Pancreas (tissue), 10 donors: ENCODE data around the gene SPATA7. TPM values are rescaled to one million over a fixed set of nuclear protein-coding genes. Genes with fewer than 3 reads are reported as not detected.
A peak's percentile ranks its signal among the peaks of the same experiment; 100 is the strongest.

Experiments
- ATAC-seq, 4 donors: fragments of 200-7000 bp; cut with Tn5 transposase; one replicate each; pipeline versions ENCODE4 v1.8.0 to v1.9.1; 2020; ENCODE audit warnings: mild to moderate bottlenecking in 4 of 4, moderate library complexity in 4 of 4
- DNase-seq, 6 donors: peaks; one replicate each; pipeline ENCODE4 v3.0.0-alpha.2; 2020
- FAIRE-seq: peaks from 2 replicates; lab custom pipeline; 2012; peaks lifted over from hg19 to GRCh38; lab: Jason Lieb, UNC
- H3K27ac ChIP-seq, 4 donors: fragments of 200-600 bp; sonication (generic); 1 replicate in 3 of 4; 2 replicates in 1 of 4; pipeline versions ENCODE4 v1.5.0 to v1.8.0; 2020
- H3K27me3 ChIP-seq, 4 donors: fragments of 200-600 bp; one replicate each; pipeline ENCODE4 v1.8.0; 2021
- H3K36me3 ChIP-seq, 3 donors: fragments of 200-600 bp; sonication (generic) in 1 of 3; one replicate each; pipeline versions ENCODE4 v1.5.0 to v1.8.0; 2020 to 2021
- H3K4me1 ChIP-seq, 3 donors: fragments of 200-600 bp; one replicate each; pipeline ENCODE4 v1.8.0; 2021
- H3K4me3 ChIP-seq, 4 donors: fragments of 200-600 bp; sonication (generic) in 2 of 4; one replicate each; pipeline versions ENCODE4 v1.5.0 to v1.8.0; 2020 to 2021
- H3K9me3 ChIP-seq, 4 donors: fragments of 200-600 bp; one replicate each; pipeline ENCODE4 v1.8.0; 2021
- WGBS, 2 donors: extraction: QIAGEN DNeasy Blood & Tissue Kit; methylation state at CpG; one replicate each; pipeline ENCODE4 v1.1.7; 2013; 5-methylcytosine and 5-hydroxymethylcytosine counted together
- intact Hi-C, 3 donors: fragments of 100-400 bp; cut with DNase I; formaldehyde crosslinking; loops; one replicate each; pipeline versions ENCODE4 v1.11.1 to v1.14.2; 2022
- polyA plus RNA-seq, 2 donors: library from polyadenylated mRNA; stranded (reverse); fragments of 200-250 nt; gene quantifications; one replicate each; pipeline ENCODE4 v1.2.3, GENCODE V29; 2013
- total RNA-seq, 6 donors: library from RNA; stranded (reverse); fragmentation: NEBNext Ultra II Directional in 4 of 6; extraction: Animal tissue kit (Norgen Biotek cat#: 25700) in 4 of 6; gene quantifications; one replicate each; pipeline versions ENCODE4 v1.2.1 to v1.2.4, GENCODE V29; 2021 to 2023
- TF ChIP-seq, protein P1 (sequence below), 4 donors: fragments of 200-600 bp; sonication (generic) in 3 of 4; IDR thresholded peaks; one replicate each; pipeline versions ENCODE4 v1.5.0 to v1.8.0; 2021; ENCODE audit warnings: antibody characterized with exemption in 4 of 4
- donor health status: healthy with polysubstance abuse.
- donor health status: DM: no; HTN: no; CAD: no; lungs with moderate emphysema.
- donor health status: DM: no; HTN: no; CAD: no.
- donor health status: control.
- donor health status: control.
- donor health status: Bipolar disorder and iron deficiency.
- donor health status: DM: yes; HTN: yes; CAD: no.
- donor health status: DM: no; HTN: no; CAD: no.
- donor health status: DM: no; HTN: no; CAD: no.
- donor health status: DM: yes; HTN: yes; CAD: no.

SPATA7 gene
- total and polyA plus RNA-seq, 8 donors: 5.4 to 16.8 (median 8.0) TPM

GRCh38 chr14:88384718-88385117 lies 739 bp upstream of the SPATA7 start:
- H3K4me3 ChIP-seq: peak overlapping the region; percentile 70 to 91 (median 82)
- H3K4me1 ChIP-seq: peaks cover 8 to 12% (median 9%) of the 10 kb centered on the region in 3 donors
- intact Hi-C loops: no loop called here
- H3K27me3 ChIP-seq: no peaks in the 10 kb centered on the region
- peak in 2 of 4 donors; percentile 1 to 4 for ATAC-seq
- TF ChIP-seq, protein P1, sequence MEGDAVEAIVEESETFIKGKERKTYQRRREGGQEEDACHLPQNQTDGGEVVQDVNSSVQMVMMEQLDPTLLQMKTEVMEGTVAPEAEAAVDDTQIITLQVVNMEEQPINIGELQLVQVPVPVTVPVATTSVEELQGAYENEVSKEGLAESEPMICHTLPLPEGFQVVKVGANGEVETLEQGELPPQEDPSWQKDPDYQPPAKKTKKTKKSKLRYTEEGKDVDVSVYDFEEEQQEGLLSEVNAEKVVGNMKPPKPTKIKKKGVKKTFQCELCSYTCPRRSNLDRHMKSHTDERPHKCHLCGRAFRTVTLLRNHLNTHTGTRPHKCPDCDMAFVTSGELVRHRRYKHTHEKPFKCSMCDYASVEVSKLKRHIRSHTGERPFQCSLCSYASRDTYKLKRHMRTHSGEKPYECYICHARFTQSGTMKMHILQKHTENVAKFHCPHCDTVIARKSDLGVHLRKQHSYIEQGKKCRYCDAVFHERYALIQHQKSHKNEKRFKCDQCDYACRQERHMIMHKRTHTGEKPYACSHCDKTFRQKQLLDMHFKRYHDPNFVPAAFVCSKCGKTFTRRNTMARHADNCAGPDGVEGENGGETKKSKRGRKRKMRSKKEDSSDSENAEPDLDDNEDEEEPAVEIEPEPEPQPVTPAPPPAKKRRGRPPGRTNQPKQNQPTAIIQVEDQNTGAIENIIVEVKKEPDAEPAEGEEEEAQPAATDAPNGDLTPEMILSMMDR (IDR thresholded peaks at IDR 0.05): no peak
- no peak for FAIRE-seq
- no peaks in the 10 kb centered on the region for H3K36me3 ChIP-seq
- no peak for DNase-seq
- 5 to 11% methylated on average over 3 of the region's 3 CpGs for WGBS, 2 donors
- no peaks in the 10 kb centered on the region for H3K9me3 ChIP-seq
- peak overlapping the region; percentile 64 to 81 (median 76) for H3K27ac ChIP-seq

DNA sequence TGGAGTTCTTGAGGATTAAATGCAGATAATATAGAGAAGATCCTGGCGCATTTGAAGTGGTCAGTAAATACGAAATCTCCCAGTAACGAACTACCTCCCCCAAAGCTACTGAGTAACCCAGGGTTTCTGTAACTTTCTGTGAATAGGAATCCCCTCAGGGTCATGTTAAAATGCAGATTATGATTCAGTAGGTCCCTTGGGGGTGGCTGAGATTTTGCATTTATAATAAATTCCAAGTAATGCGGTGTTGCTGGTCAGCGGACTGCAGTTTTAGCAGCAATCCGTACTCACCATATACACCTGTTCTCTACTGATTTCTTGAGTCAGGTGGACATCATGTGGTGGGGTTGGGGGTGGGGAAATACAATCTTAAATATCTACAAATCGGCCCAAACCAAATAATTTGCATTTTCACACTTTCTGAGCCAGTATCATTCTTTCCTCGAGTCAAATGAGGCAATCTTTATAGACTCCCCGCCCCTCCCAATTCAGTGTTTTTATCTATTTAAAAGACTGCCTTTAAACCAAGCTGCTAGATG lies 868 bp downstream of the SPATA7 start:
- Histone ChIP-seq H3K27me3 (no peaks in the 10 kb centered on the region), H3K27ac (peak overlapping the region in 2 of 4 donors; percentile 64 to 74), H3K4me3 (peak overlapping the region; percentile 70 to 91 (median 82)), H3K36me3 (no peaks in the 10 kb centered on the region), H3K4me1 (peaks cover 8 to 12% (median 9%) of the 10 kb centered on the region in 3 donors), H3K9me3 (no peaks in the 10 kb centered on the region)
- intact Hi-C loops: no loop called here
- FAIRE-seq (no peak), ATAC-seq (peak in 1 of 4 donors; percentile 11), DNase-seq (no peak)
- 20 to 30% methylated on average over 9 of the region's 9 CpGs for WGBS, 2 donors
- TF ChIP-seq, protein P1 (IDR thresholded peaks at IDR 0.05): no peak

DNA sequence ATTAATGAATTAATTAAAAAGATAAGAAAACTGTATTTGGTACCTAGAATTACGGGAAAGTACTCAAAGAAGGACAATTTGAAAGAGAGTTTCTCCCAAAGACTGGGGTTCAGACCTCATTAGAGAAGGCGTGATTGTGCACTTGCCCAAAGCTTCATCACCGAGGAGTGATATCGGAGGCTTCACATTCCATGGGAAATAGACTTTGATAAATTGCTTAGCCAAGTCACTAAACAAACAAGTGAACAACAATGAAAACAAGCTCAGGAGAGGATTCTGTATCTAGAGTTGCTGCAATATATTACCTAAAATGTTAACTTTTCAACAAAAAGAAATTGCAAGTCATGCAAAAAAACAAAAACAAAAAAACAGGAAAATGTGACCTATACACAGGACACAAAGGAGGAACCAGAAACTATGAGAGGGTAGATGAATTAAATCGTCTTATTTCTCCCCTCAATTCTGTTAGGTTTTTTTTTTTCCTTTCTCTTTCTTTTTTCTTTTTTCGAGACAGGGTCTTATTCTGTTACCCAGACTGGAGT lies 3.4 kb downstream of the SPATA7 start:
- Histone ChIP-seq H3K4me1 (peaks cover 8 to 12% (median 9%) of the 10 kb centered on the region in 3 donors), H3K27ac (no peak overlapping the region), H3K36me3 (no peaks in the 10 kb centered on the region), H3K27me3 (no peaks in the 10 kb centered on the region), H3K4me3 (no peak overlapping the region), H3K9me3 (no peaks in the 10 kb centered on the region)
- DNase-seq (no peak), FAIRE-seq (no peak), ATAC-seq (no peak)
- TF ChIP-seq, protein P1 (IDR thresholded peaks at IDR 0.05): no peak
- intact Hi-C loops: no loop called here
- WGBS, 2 donors: 72 to 73% methylated on average over 6 of the region's 6 CpGs

DNA sequence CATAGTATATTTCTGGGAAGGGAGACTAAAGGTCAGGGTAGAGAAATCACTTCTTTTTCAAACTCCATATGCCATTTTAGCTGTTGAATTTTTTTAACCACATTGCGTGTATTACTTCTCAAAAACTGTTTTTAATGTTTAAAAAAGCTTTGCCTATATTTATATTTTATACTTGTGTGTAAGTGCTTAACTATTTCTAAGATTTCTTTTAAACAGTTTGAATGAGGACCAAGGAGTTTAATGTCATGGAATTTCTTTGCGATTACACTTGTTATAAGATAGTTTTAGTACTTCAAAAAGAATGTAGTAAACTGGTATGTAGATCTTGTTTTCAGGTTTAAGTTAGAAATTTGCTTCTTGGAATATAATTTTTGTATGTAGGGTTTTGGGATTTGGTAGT lies 7.2 kb downstream of the SPATA7 start:
- H3K4me3 ChIP-seq: no peak overlapping the region
- DNase-seq (no peak), FAIRE-seq (no peak), ATAC-seq (no peak)
- no peaks in the 10 kb centered on the region for H3K9me3 ChIP-seq
- 96 to 98% methylated on average over 2 of the region's 2 CpGs for WGBS, 2 donors
- H3K4me1 ChIP-seq: peaks cover 0 to 3% (median 0%) of the 10 kb centered on the region in 3 donors
- no peak overlapping the region for H3K27ac ChIP-seq
- TF ChIP-seq, protein P1 (IDR thresholded peaks at IDR 0.05): no peak
- intact Hi-C loops: no loop called here
- peaks cover 0 to 6% (median 0%) of the 10 kb centered on the region in 3 donors for H3K36me3 ChIP-seq
- H3K27me3 ChIP-seq: no peaks in the 10 kb centered on the region

- TF ChIP-seq, protein P1 (IDR thresholded peaks at IDR 0.05): no peak
- no peak for FAIRE-seq
- Histone ChIP-seq H3K27me3 (no peaks in the 10 kb centered on the region), H3K36me3 (no peaks in the 10 kb centered on the region), H3K4me3 (no peak overlapping the region), H3K27ac (no peak overlapping the region), H3K9me3 (no peaks in the 10 kb centered on the region), H3K4me1 (no peaks in the 10 kb centered on the region)
- intact Hi-C loops: no loop called here
- 96 to 99% methylated on average over 5 of the region's 5 CpGs for WGBS, 2 donors
- no peak for ATAC-seq
- DNase-seq: no peak
Measured at GRCh38 chr14:88411039-88411438, 25.6 kb downstream of the SPATA7 start.
